IMR-90 (cell line): ENCODE data around the gene C1orf159. TPM values are rescaled to one million over a fixed set of nuclear protein-coding genes. Genes with fewer than 3 reads are reported as not detected.

Source experiments
- ATAC-seq: fragments of 200-7000 bp; cut with Tn5 transposase; 2 replicates; pipeline ENCODE4 v1.9.1; 2020; ENCODE audit warnings: low read depth, mild to moderate bottlenecking, moderate library complexity
- BruUV-seq: library from RNA; stranded (reverse); fragments of 400-500 nt; replicated peaks from 2 replicates; lab custom pipeline; 2021; lab: Mats Ljungman, UMichigan
- CTCF ChIA-PET: fragments of 300-600 bp; formaldehyde crosslinking; extraction: SDS; loops from one replicate; lab custom pipeline; 2021; ENCODE audit warnings: antibody characterized with exemption; lab: Yijun Ruan, JAX
- POLR2A ChIA-PET: fragments of 300-600 bp; sonication (Branson Sonifier 250); formaldehyde crosslinking; loops from one replicate; lab custom pipeline; 2022; ENCODE audit warnings: antibody characterized with exemption; ENCODE audit not compliant: unreplicated experiment; lab: Charles Lee
- DNase-seq: peaks from one replicate; pipeline ENCODE4 v3.0.0; 2013
- H2AFZ ChIP-seq: replicated peaks from 2 replicates; pipeline ENCODE3; 2013; ENCODE audit warnings: low read length, mild to moderate bottlenecking; ENCODE audit not compliant: poor library complexity
- H2AK5ac ChIP-seq: 2 replicates; pipeline ENCODE4 v1.6.1; 2013; ENCODE audit warnings: low read depth, low read length, inconsistent platforms
- H2AK9ac ChIP-seq: replicated peaks from 2 replicates; pipeline ENCODE3; 2013; ENCODE audit warnings: mild to moderate bottlenecking, low read depth, low read length, moderate library complexity; ENCODE audit not compliant: poor library complexity
- H2BK120ac ChIP-seq: 2 replicates; pipeline ENCODE4 v1.6.1; 2013; ENCODE audit warnings: low read depth, low read length, inconsistent platforms
- H2BK15ac ChIP-seq: 3 replicates; pipeline ENCODE4 v1.6.1; 2013; ENCODE audit warnings: low read depth, low read length, inconsistent platforms
- H2BK20ac ChIP-seq: 2 replicates; pipeline ENCODE4 v1.6.1; 2013; ENCODE audit warnings: low read depth, mild to moderate bottlenecking, inconsistent platforms, low read length, moderate library complexity
- H2BK5ac ChIP-seq: 2 replicates; pipeline ENCODE4 v1.6.1; 2013; ENCODE audit warnings: mild to moderate bottlenecking, low read depth, low read length, inconsistent platforms; ENCODE audit not compliant: poor library complexity, severe bottlenecking
- H3K14ac ChIP-seq: replicated peaks from 2 replicates; pipeline ENCODE4 v1.6.1; 2013; ENCODE audit warnings: low read depth, low read length, inconsistent platforms
- H3K18ac ChIP-seq: 2 replicates; pipeline ENCODE4 v1.6.1; 2013; ENCODE audit warnings: low read depth, low read length, control low read depth
- H3K23ac ChIP-seq: 2 replicates; pipeline ENCODE4 v1.6.1; 2013; ENCODE audit warnings: low read depth, low read length, inconsistent platforms
- H3K27ac ChIP-seq: 2 replicates; pipeline ENCODE4 v1.5.1; 2013; ENCODE audit warnings: mild to moderate bottlenecking, control low read depth, low read length; ENCODE audit not compliant: insufficient read depth
- H3K27me3 ChIP-seq: 2 replicates; pipeline ENCODE4 v1.6.1; 2013; ENCODE audit warnings: low read length; ENCODE audit not compliant: control insufficient read depth, insufficient read depth
- H3K36me3 ChIP-seq: 2 replicates; pipeline ENCODE4 v1.6.1; 2013; ENCODE audit warnings: low read length, mixed read lengths; ENCODE audit not compliant: control insufficient read depth, insufficient read depth
- H3K4ac ChIP-seq: 2 replicates; pipeline ENCODE4 v1.6.1; 2013; ENCODE audit warnings: low read depth, low read length, inconsistent platforms
- H3K4me1 ChIP-seq: 2 replicates; pipeline ENCODE4 v1.6.1; 2013; ENCODE audit warnings: low read length, mixed read lengths; ENCODE audit not compliant: control insufficient read depth, insufficient read depth
- H3K4me2 ChIP-seq: 2 replicates; pipeline ENCODE4 v1.6.1; 2013; ENCODE audit warnings: low read depth, mild to moderate bottlenecking, control low read depth, low read length, moderate library complexity
- H3K4me3 ChIP-seq: 2 replicates; pipeline ENCODE4 v1.5.1; 2013; ENCODE audit warnings: low read depth, mild to moderate bottlenecking, control low read depth, low read length, moderate library complexity; ENCODE audit not compliant: insufficient read depth
- H3K56ac ChIP-seq: 2 replicates; pipeline ENCODE4 v1.6.1; 2013; ENCODE audit warnings: low read length, inconsistent platforms; ENCODE audit not compliant: insufficient read depth; ENCODE audit errors: extremely low read depth
- H3K79me1 ChIP-seq, 2 experiments: 2 replicates each; pipeline ENCODE4 v1.6.1; 2013; ENCODE audit warnings: low read length in 2 of 2, inconsistent platforms in 1 of 2, low read depth in 1 of 2
- H3K9ac ChIP-seq: 2 replicates; pipeline ENCODE4 v1.6.1; 2013; ENCODE audit warnings: low read depth, low read length, control low read depth
- H3K9me1 ChIP-seq: 2 replicates; pipeline ENCODE4 v1.6.1; 2013; ENCODE audit warnings: low read length, inconsistent platforms; ENCODE audit not compliant: insufficient read depth
- H3K9me3 ChIP-seq: 2 replicates; pipeline ENCODE4 v1.6.1; 2013; ENCODE audit warnings: low read length; ENCODE audit not compliant: control insufficient read depth, insufficient read depth
- H4K20me1 ChIP-seq: 2 replicates; pipeline ENCODE4 v1.6.1; 2013; ENCODE audit warnings: low read length, inconsistent platforms; ENCODE audit not compliant: insufficient read depth
- H4K5ac ChIP-seq: 2 replicates; pipeline ENCODE4 v1.6.1; 2013; ENCODE audit warnings: mild to moderate bottlenecking, low read depth, low read length, control low read depth
- H4K8ac ChIP-seq, 2 experiments: 2 replicates each; pipeline ENCODE4 v1.6.1; 2013; ENCODE audit warnings: low read depth in 2 of 2, low read length in 2 of 2, control low read depth in 1 of 2, inconsistent platforms in 1 of 2
- H4K91ac ChIP-seq: 2 replicates; pipeline ENCODE4 v1.6.1; 2013; ENCODE audit warnings: low read depth, low read length, inconsistent platforms; ENCODE audit not compliant: insufficient read depth
- CEBPB ChIP-seq: IDR thresholded peaks from 2 replicates; pipeline ENCODE4 v1.6.1; 2012; ENCODE audit warnings: low read depth, low read length, improper control_type of control experiment
- CHD1 ChIP-seq: IDR thresholded peaks from 2 replicates; pipeline ENCODE4 v1.6.1; 2012; ENCODE audit warnings: low read depth, low read length, improper control_type of control experiment
- MAFK ChIP-seq: IDR thresholded peaks from 2 replicates; pipeline ENCODE4 v1.6.1; 2012; ENCODE audit warnings: low read depth, low read length, improper control_type of control experiment
- MXI1 ChIP-seq: IDR thresholded peaks from 2 replicates; pipeline ENCODE4 v1.6.1; 2012; ENCODE audit warnings: low read depth, mild to moderate bottlenecking, low read length, moderate library complexity, borderline replicate concordance
- RFX5 ChIP-seq: IDR thresholded peaks from 2 replicates; pipeline ENCODE4 v1.8.0; 2012; ENCODE audit warnings: low read depth, mild to moderate bottlenecking, low read length, moderate library complexity
- WGBS, 2 experiments: methylation state at CpG; one replicate each; pipeline versions ENCODE4 v1.1.5 to v1.1.7; 2013; ENCODE audit warnings: missing lambda C conversion rate in 2 of 2; ENCODE audit not compliant: insufficient read length in 1 of 2; ENCODE audit errors: extremely low coverage in 2 of 2; 5-methylcytosine and 5-hydroxymethylcytosine counted together
- dilution Hi-C: fragments of 300-500 bp; cut with HindIII; formaldehyde crosslinking; loops from one replicate; pipeline ENCODE4 v1.14.3; 2018; ENCODE audit warnings: low sequenced_read_pairs; ENCODE audit not compliant: unreplicated experiment
- in situ Hi-C: fragments of 300-500 bp; cut with MboI; formaldehyde crosslinking; loops from 3 replicates; pipeline ENCODE4 v1.14.3; 2019; ENCODE audit warnings: low sequenced_read_pairs, inconsistent platforms, mixed read lengths
- intact Hi-C: fragments of 100-400 bp; cut with micrococcal nuclease; formaldehyde crosslinking; loops from 2 replicates; pipeline ENCODE4 v1.10.0; 2022
- polyA plus RNA-seq, 3 experiments: library from polyadenylated mRNA; depleted of rRNA; stranded (reverse); fragments of >200 nt; gene quantifications; 2 replicates each; pipeline ENCODE4 v1.2.3, GENCODE V29; 2012; ENCODE audit warnings: low replicate concordance in 1 of 3
- total RNA-seq: library from RNA; depleted of rRNA; stranded (reverse); fragments of >200 nt; gene quantifications from 2 replicates; pipeline ENCODE4 v1.2.3, GENCODE V29; 2012
- TF ChIP-seq, protein P1 (sequence below): fragments of 150-350 bp; IDR thresholded peaks from 2 replicates; pipeline ENCODE4 v1.6.1; 2017; ENCODE audit warnings: mild to moderate bottlenecking, antibody characterized with exemption, low read length, low read depth

Gene C1orf159
- total and polyA plus RNA-seq, 2 of the 4 experiments (the other 2 are of a cell fraction) = 2.9 to 12.6 TPM

DNA sequence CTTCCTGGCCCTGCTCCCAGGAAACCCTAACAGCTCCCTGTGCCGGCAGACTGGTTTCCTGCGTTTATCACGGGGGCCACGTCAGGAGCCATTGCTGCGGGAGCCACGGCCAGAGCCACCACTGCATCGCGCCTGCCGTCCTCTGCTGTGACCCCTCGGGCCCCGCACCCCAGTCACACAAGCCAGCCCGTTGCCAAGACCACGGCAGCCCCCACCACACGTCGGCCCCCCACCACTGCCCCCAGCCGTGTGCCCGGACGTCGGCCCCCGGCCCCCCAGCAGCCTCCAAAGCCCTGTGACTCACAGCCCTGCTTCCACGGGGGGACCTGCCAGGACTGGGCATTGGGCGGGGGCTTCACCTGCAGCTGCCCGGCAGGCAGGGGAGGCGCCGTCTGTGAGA, 67.9 kb downstream of the C1orf159 start:
- H4K8ac ChIP-seq = no peak overlapping the region
- no peak overlapping the region for H2AK9ac ChIP-seq
- H3K27ac ChIP-seq = no peak overlapping the region
- intact Hi-C loops (no loop called here), in situ Hi-C loops (no loop called here), dilution Hi-C loops (no loop called here)
- no peaks in the 10 kb centered on the region for H3K4me1 ChIP-seq
- no peak overlapping the region for H2AK5ac ChIP-seq
- no peak overlapping the region for H3K4ac ChIP-seq
- no peak for TF ChIP-seq MXI1
- no peak for TF ChIP-seq MAFK
- TF ChIP-seq, protein P1, sequence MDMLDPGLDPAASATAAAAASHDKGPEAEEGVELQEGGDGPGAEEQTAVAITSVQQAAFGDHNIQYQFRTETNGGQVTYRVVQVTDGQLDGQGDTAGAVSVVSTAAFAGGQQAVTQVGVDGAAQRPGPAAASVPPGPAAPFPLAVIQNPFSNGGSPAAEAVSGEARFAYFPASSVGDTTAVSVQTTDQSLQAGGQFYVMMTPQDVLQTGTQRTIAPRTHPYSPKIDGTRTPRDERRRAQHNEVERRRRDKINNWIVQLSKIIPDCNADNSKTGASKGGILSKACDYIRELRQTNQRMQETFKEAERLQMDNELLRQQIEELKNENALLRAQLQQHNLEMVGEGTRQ = no peak
- TF ChIP-seq CHD1 = no peak
- TF ChIP-seq CEBPB = no peak
- TF ChIP-seq RFX5 = no peak
- POLR2A ChIA-PET = no interaction called here
- peaks cover 7% of the 10 kb centered on the region for H4K20me1 ChIP-seq
- H3K27me3 ChIP-seq = no peaks in the 10 kb centered on the region
- H3K79me1 ChIP-seq = peaks cover 5 to 11% of the 10 kb centered on the region in 2 experiments; a peak in 3 of 4 replicates
- H3K4me2 ChIP-seq = no peak overlapping the region
- BruUV-seq = no TSS peak
- no peak overlapping the region for H2AFZ ChIP-seq
- H3K36me3 ChIP-seq = peaks cover 76% of the 10 kb centered on the region
- H3K14ac ChIP-seq = no peak overlapping the region
- 100% methylated on average over 2 of the region's 25 CpGs; no CpG with 5 or more reads in 1 of the 2 experiments for WGBS, 2 experiments
- H3K18ac ChIP-seq = no peak overlapping the region
- no peak overlapping the region for H2BK20ac ChIP-seq
- no peaks in the 10 kb centered on the region for H3K9me3 ChIP-seq
- H4K91ac ChIP-seq = no peak overlapping the region
- no peak overlapping the region for H2BK15ac ChIP-seq
- no peak overlapping the region for H3K56ac ChIP-seq
- no peaks in the 10 kb centered on the region for H3K9me1 ChIP-seq
- no peak overlapping the region for H2BK120ac ChIP-seq
- H3K9ac ChIP-seq = no peak overlapping the region
- DNase-seq (no peak), ATAC-seq (no peak)
- CTCF ChIA-PET = no interaction called here
- no peak overlapping the region for H2BK5ac ChIP-seq
- H3K4me3 ChIP-seq = no peak overlapping the region
- H3K23ac ChIP-seq = no peak overlapping the region
- no peak overlapping the region for H4K5ac ChIP-seq
